SK-N-SH (cell line): ENCODE measurements around the gene NOBOX. TPM values are rescaled to one million over a fixed set of nuclear protein-coding genes. Genes with fewer than 3 reads are reported as not detected.

Source experiments
- CTCF ChIA-PET: fragments of 300-600, 350-600 bp; formaldehyde crosslinking; extraction: SDS; loops from one replicate; lab custom pipeline; 2021; lab: Yijun Ruan, JAX
- POLR2A ChIA-PET: fragments of 350-600 bp; sonication (Branson Sonifier 250); formaldehyde crosslinking; extraction: SDS; loops from one replicate; lab custom pipeline; 2020; ENCODE audit warnings: antibody characterized with exemption, inconsistent platforms; lab: Yijun Ruan, JAX
- DNase-seq: peaks from one replicate; pipeline ENCODE4 v3.0.0; 2012
- H2AFZ ChIP-seq: fragments of 200-600 bp; sonication (generic); 2 replicates; pipeline ENCODE4 v1.8.1; 2016; ENCODE audit warnings: antibody characterized with exemption, mild to moderate bottlenecking, low read depth
- H3F3A ChIP-seq: fragments of 200-600 bp; sonication (generic); replicated peaks from 2 replicates; pipeline ENCODE3; 2016; ENCODE audit warnings: antibody characterized with exemption, mild to moderate bottlenecking; ENCODE audit not compliant: insufficient read depth
- H3K27ac ChIP-seq, 2 experiments: fragments of 200-500 bp in 1 of 2; fragments of 200-600 bp in 1 of 2; sonication (Bioruptor generic) in 1 of 2; sonication (generic), shearing (Covaris generic) in 1 of 2; 2 replicates each; pipeline versions ENCODE4 v1.5.1 to v1.6.1; 2014 to 2016; ENCODE audit warnings: low read depth in 2 of 2, inconsistent platforms in 1 of 2, low read length in 1 of 2, mild to moderate bottlenecking in 1 of 2, mixed read lengths in 1 of 2
- H3K27me3 ChIP-seq: fragments of 200-600 bp; sonication (generic), shearing (Covaris generic); 2 replicates; pipeline ENCODE4 v1.6.1; 2016; ENCODE audit warnings: mixed run types; ENCODE audit not compliant: insufficient read depth
- H3K36me3 ChIP-seq, 2 experiments: fragments of 200-500 bp in 1 of 2; fragments of 200-600 bp in 1 of 2; sonication (Bioruptor generic) in 1 of 2; sonication (generic) in 1 of 2; replicated peaks in 1 of 2; 2 replicates each; pipeline versions ENCODE3 to v1.5.1; 2014 to 2016; ENCODE audit warnings: low read length in 1 of 2, mild to moderate bottlenecking in 1 of 2; ENCODE audit not compliant: insufficient read depth in 2 of 2, control insufficient read depth in 1 of 2
- H3K4me1 ChIP-seq, 2 experiments: fragments of 200-500 bp in 1 of 2; fragments of 200-600 bp in 1 of 2; sonication (Bioruptor generic) in 1 of 2; sonication (generic), shearing (Covaris generic) in 1 of 2; 2 replicates each; pipeline versions ENCODE4 v1.5.1 to v1.6.1; 2014 to 2016; ENCODE audit warnings: low read depth in 1 of 2, low read length in 1 of 2, mixed run types in 1 of 2; ENCODE audit not compliant: insufficient read depth in 2 of 2, control insufficient read depth in 1 of 2
- H3K4me2 ChIP-seq: fragments of 200-600 bp; sonication (generic), shearing (Covaris generic); 2 replicates; pipeline ENCODE4 v1.6.1; 2017; ENCODE audit warnings: mixed run types
- H3K4me3 ChIP-seq, 2 experiments: fragments of 200-500 bp in 1 of 2; fragments of 200-600 bp in 1 of 2; sonication (Bioruptor generic) in 1 of 2; sonication (generic), shearing (Covaris generic) in 1 of 2; 2 replicates each; pipeline versions ENCODE4 v1.5.1 to v1.8.1; 2014 to 2016; ENCODE audit warnings: low read depth in 2 of 2, inconsistent platforms in 1 of 2, low read length in 1 of 2, mild to moderate bottlenecking in 1 of 2, mixed read lengths in 1 of 2, moderate library complexity in 1 of 2
- H3K79me2 ChIP-seq: fragments of 200-600 bp; sonication (generic); 2 replicates; pipeline ENCODE4 v1.8.1; 2017; ENCODE audit warnings: mild to moderate bottlenecking; ENCODE audit not compliant: insufficient read depth
- H3K9ac ChIP-seq: fragments of 200-600 bp; sonication (generic); 2 replicates; pipeline ENCODE4 v1.6.1; 2017; ENCODE audit warnings: mixed run types
- H3K9me2 ChIP-seq: fragments of 200-600 bp; sonication (generic); 2 replicates; pipeline ENCODE4 v1.6.1; 2017; ENCODE audit warnings: mixed run types
- H3K9me3 ChIP-seq: fragments of 200-600 bp; sonication (generic); 2 replicates; pipeline ENCODE4 v1.6.1; 2017; ENCODE audit warnings: mixed run types, mild to moderate bottlenecking, moderate library complexity
- H4K20me1 ChIP-seq: fragments of 200-600 bp; sonication (generic); 2 replicates; pipeline ENCODE4 v1.6.1; 2017; ENCODE audit warnings: mild to moderate bottlenecking, mixed run types; ENCODE audit not compliant: insufficient read depth
- FOSL2 ChIP-seq: IDR thresholded peaks from 2 replicates; pipeline ENCODE4 v1.4.0; 2012; ENCODE audit warnings: low read depth, mild to moderate bottlenecking, moderate library complexity, borderline replicate concordance
- IRF3 ChIP-seq: fragments of 150-350 bp; IDR thresholded peaks from 2 replicates; pipeline ENCODE4 v1.6.1; 2016; ENCODE audit warnings: mild to moderate bottlenecking, low read depth, low read length
- MEF2A ChIP-seq: IDR thresholded peaks from 2 replicates; pipeline ENCODE4 v1.4.0; 2012; ENCODE audit warnings: low read depth, borderline replicate concordance
- NFIC ChIP-seq: IDR thresholded peaks from 2 replicates; pipeline ENCODE4 v1.4.0; 2012; ENCODE audit warnings: borderline replicate concordance
- PBX3 ChIP-seq: IDR thresholded peaks from 2 replicates; pipeline ENCODE4; 2012
- RAD21 ChIP-seq: IDR thresholded peaks from 2 replicates; pipeline ENCODE4 v1.6.1; 2012; ENCODE audit warnings: mild to moderate bottlenecking, low read length
- RCOR1 ChIP-seq: fragments of 150-350 bp; IDR thresholded peaks from 2 replicates; pipeline ENCODE4 v1.6.1; 2017; ENCODE audit warnings: antibody characterized with exemption, low read length
- SIN3A ChIP-seq: IDR thresholded peaks from 2 replicates; pipeline ENCODE4 v1.6.1; 2012; ENCODE audit warnings: low read depth, mild to moderate bottlenecking, low read length, moderate library complexity, borderline replicate concordance
- SMC3 ChIP-seq: IDR thresholded peaks from 2 replicates; pipeline ENCODE4 v1.6.1; 2012; ENCODE audit warnings: low read depth, low read length, improper control_type of control experiment
- TAF1 ChIP-seq: IDR thresholded peaks from 2 replicates; pipeline ENCODE4 v1.6.1; 2012; ENCODE audit warnings: low read depth, mild to moderate bottlenecking, low read length, moderate library complexity, borderline replicate concordance
- TEAD4 ChIP-seq: IDR thresholded peaks from 2 replicates; pipeline ENCODE4 v1.4.0; 2012; ENCODE audit warnings: mild to moderate bottlenecking, borderline replicate concordance; ENCODE audit not compliant: insufficient read depth
- YY1 ChIP-seq: IDR thresholded peaks from 2 replicates; pipeline ENCODE4 v1.4.0; 2012; ENCODE audit warnings: low read depth, mild to moderate bottlenecking
- WGBS: methylation state at CpG from one replicate; pipeline ENCODE4 v1.1.6; 2017; ENCODE audit warnings: low lambda C conversion rate; 5-methylcytosine and 5-hydroxymethylcytosine counted together
- polyA plus RNA-seq, 3 experiments: library from polyadenylated mRNA; depleted of rRNA; stranded (reverse); fragments of >200 nt; gene quantifications; 2 replicates each; pipeline ENCODE4 v1.2.3, GENCODE V29; 2012
- TF ChIP-seq, protein P1 (sequence below): fragments of 150-350 bp; IDR thresholded peaks from 2 replicates; pipeline ENCODE4 v1.6.1; 2017; ENCODE audit warnings: antibody characterized with exemption, low read length, low read depth, borderline replicate concordance
- TF ChIP-seq, protein P2 (sequence below): IDR thresholded peaks from 2 replicates; pipeline ENCODE4 v1.4.0; 2012; ENCODE audit warnings: low read depth, borderline replicate concordance
- TF ChIP-seq, protein P3 (sequence below): IDR thresholded peaks from 2 replicates; pipeline ENCODE4 v1.6.1; 2012; ENCODE audit warnings: mild to moderate bottlenecking, low read depth, low read length, moderate library complexity
- TF ChIP-seq, protein P4 (sequence below): IDR thresholded peaks from 2 replicates; pipeline ENCODE4 v1.4.0; 2012; ENCODE audit warnings: low read depth

Gene NOBOX
- polyA plus RNA-seq, 1 of the 3 experiments (the other 2 are of a cell fraction), result not detected

DNA sequence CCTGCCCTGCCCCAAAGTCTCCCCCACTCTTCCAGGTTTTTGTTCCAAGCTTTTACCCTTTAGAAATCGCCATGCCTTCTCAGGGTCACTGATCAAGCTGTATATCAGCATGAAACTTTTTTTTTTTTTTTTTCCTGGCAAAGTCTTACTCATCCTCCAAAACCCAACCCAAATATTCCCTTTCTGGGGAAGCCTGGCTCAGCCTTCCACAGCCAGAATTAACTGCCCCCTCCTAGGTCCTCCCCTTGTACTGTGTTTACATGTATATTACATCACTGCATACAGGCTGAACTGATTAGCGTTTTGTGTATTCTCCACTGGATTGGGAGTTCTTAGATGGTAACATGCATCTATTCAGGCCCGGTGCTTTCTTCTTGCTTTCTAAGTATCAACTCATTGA lies 4.6 kb upstream of the NOBOX start (continued):
- TF ChIP-seq IRF3 (no peak), PBX3 (no peak), SIN3A (no peak), TEAD4 (no peak), RAD21 (no peak), SMC3 (no peak), YY1 (no peak)
- TF ChIP-seq, protein P1, sequence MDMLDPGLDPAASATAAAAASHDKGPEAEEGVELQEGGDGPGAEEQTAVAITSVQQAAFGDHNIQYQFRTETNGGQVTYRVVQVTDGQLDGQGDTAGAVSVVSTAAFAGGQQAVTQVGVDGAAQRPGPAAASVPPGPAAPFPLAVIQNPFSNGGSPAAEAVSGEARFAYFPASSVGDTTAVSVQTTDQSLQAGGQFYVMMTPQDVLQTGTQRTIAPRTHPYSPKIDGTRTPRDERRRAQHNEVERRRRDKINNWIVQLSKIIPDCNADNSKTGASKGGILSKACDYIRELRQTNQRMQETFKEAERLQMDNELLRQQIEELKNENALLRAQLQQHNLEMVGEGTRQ, result no peak
- TF ChIP-seq, protein P2, sequence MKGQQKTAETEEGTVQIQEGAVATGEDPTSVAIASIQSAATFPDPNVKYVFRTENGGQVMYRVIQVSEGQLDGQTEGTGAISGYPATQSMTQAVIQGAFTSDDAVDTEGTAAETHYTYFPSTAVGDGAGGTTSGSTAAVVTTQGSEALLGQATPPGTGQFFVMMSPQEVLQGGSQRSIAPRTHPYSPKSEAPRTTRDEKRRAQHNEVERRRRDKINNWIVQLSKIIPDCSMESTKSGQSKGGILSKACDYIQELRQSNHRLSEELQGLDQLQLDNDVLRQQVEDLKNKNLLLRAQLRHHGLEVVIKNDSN, result no peak

- POLR2A ChIA-PET, result no interaction called here
- Histone ChIP-seq H3K9me3 (no peaks in the 10 kb centered on the region), H3K79me2 (no peaks in the 10 kb centered on the region), H3K4me1 (no peaks in the 10 kb centered on the region), H4K20me1 (no peaks in the 10 kb centered on the region), H2AFZ (no peak overlapping the region), H3K9ac (no peak overlapping the region), H3K27me3 (peaks cover 47% of the 10 kb centered on the region; the same call in 1 of the 2 replicates), H3K4me2 (no peak overlapping the region), H3F3A (no peaks in the 10 kb centered on the region), H3K4me3 (no peak overlapping the region), H3K27ac (no peak overlapping the region), H3K9me2 (no peaks in the 10 kb centered on the region), H3K36me3 (no peaks in the 10 kb centered on the region)
- TF ChIP-seq MEF2A (no peak), TEAD4 (no peak)
- no peak for DNase-seq
- CTCF ChIA-PET, result no interaction called here
- 6% methylated on average over 12 of the region's 12 CpGs for WGBS
These were observed 3.9 kb upstream of the NOBOX start for GRCh38 chr7:144407266-144407931.

DNA sequence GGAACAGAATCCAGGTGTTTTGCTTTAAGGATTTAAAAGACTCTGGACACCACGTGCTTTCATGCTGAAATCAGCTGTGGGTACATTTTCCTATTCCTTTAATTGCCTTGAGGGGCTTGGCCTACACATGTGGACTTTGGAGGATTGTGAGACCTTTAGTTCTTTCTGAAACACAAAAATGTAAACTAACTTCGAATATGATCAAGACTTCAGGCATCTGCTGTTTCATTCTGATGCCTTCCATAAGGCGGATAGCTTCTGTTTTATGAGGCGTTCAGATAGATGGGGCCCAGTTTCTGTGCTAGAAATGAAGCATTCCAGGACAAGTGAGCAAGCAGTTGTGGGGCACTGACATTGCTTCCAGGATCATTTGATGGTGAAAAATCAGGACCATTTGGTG lies 1.5 kb upstream of the NOBOX start:
- ChIA-PET POLR2A (no interaction called here), CTCF (interaction anchor here (4.8 kb wide), 1 partner anchor 13 kb away, joined by 36 read pairs; no protein-coding TSS in a partner anchor)
- H3K9me3 ChIP-seq, result no peaks in the 10 kb centered on the region
- no peak for DNase-seq
- H3K27ac ChIP-seq, result no peak overlapping the region
- H3K4me3 ChIP-seq, result no peak overlapping the region
- H3K4me2 ChIP-seq, result no peak overlapping the region
- no peaks in the 10 kb centered on the region for H3K79me2 ChIP-seq
- H3K27me3 ChIP-seq, result peaks cover 54% of the 10 kb centered on the region; the same call in 1 of the 2 replicates
- H3K9me2 ChIP-seq, result no peaks in the 10 kb centered on the region
- no peaks in the 10 kb centered on the region for H3K36me3 ChIP-seq
- 7% methylated on average over 4 of the region's 4 CpGs for WGBS
- H3F3A ChIP-seq, result no peaks in the 10 kb centered on the region
- no peaks in the 10 kb centered on the region for H4K20me1 ChIP-seq
- no peak overlapping the region for H3K9ac ChIP-seq
- H3K4me1 ChIP-seq, result no peaks in the 10 kb centered on the region
- H2AFZ ChIP-seq, result no peak overlapping the region
- no peak for TF ChIP-seq NFIC
- TF ChIP-seq, protein P2, result no peak
- TF ChIP-seq, protein P3, sequence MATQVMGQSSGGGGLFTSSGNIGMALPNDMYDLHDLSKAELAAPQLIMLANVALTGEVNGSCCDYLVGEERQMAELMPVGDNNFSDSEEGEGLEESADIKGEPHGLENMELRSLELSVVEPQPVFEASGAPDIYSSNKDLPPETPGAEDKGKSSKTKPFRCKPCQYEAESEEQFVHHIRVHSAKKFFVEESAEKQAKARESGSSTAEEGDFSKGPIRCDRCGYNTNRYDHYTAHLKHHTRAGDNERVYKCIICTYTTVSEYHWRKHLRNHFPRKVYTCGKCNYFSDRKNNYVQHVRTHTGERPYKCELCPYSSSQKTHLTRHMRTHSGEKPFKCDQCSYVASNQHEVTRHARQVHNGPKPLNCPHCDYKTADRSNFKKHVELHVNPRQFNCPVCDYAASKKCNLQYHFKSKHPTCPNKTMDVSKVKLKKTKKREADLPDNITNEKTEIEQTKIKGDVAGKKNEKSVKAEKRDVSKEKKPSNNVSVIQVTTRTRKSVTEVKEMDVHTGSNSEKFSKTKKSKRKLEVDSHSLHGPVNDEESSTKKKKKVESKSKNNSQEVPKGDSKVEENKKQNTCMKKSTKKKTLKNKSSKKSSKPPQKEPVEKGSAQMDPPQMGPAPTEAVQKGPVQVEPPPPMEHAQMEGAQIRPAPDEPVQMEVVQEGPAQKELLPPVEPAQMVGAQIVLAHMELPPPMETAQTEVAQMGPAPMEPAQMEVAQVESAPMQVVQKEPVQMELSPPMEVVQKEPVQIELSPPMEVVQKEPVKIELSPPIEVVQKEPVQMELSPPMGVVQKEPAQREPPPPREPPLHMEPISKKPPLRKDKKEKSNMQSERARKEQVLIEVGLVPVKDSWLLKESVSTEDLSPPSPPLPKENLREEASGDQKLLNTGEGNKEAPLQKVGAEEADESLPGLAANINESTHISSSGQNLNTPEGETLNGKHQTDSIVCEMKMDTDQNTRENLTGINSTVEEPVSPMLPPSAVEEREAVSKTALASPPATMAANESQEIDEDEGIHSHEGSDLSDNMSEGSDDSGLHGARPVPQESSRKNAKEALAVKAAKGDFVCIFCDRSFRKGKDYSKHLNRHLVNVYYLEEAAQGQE, result no peak
- TF ChIP-seq FOSL2, result no peak
- no peak for TF ChIP-seq TAF1
- no peak for TF ChIP-seq TEAD4
- TF ChIP-seq, protein P4, sequence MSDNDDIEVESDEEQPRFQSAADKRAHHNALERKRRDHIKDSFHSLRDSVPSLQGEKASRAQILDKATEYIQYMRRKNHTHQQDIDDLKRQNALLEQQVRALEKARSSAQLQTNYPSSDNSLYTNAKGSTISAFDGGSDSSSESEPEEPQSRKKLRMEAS, result no peak
- TF ChIP-seq RCOR1, result no peak
